Dedifferentiated amniotic fluid mesenchymal stem cell (primary cell): ENCODE measurements around the gene ARHGAP12.
"Not testable (repeated sequence)": the region's sequence is repeated elsewhere in the genome, so short reads cannot be mapped to it uniquely, and the experiment has no call there.

Experiments
- DNase-seq: peaks from one replicate; pipeline ENCODE4 v3.0.0-alpha.2; 2016; ENCODE audit errors: extremely low spot score

The ARHGAP12 gene

GRCh38 chr10:31768935-31769334 lies 159.7 kb downstream of the ARHGAP12 start:
- DNase-seq, result not testable (repeated sequence)

GRCh38 chr10:31768467-31768866 lies 160.2 kb downstream of the ARHGAP12 start:
- peak; percentile 86 for DNase-seq

- DNase-seq, result peak; percentile 61
Measured at GRCh38 chr10:31765541-31765940, 163.1 kb downstream of the ARHGAP12 start.

GRCh38 chr10:31762316-31762715 lies 166.3 kb downstream of the ARHGAP12 start:
- no peak for DNase-seq

GRCh38 chr10:31761156-31761555 lies 167.5 kb downstream of the ARHGAP12 start:
- DNase-seq, result no peak

- no peak for DNase-seq
Measured at GRCh38 chr10:31760674-31761081, 168.0 kb downstream of the ARHGAP12 start.

GRCh38 chr10:31759799-31760626 lies 168.6 kb downstream of the ARHGAP12 start:
- peak; percentile 98 for DNase-seq

- no peak for DNase-seq
Measured at GRCh38 chr10:31759124-31759798, 169.4 kb downstream of the ARHGAP12 start.

GRCh38 chr10:31758495-31758894 lies 170.1 kb downstream of the ARHGAP12 start:
- DNase-seq, result no peak

- no peak for DNase-seq
Measured at GRCh38 chr10:31757831-31758230, 170.8 kb downstream of the ARHGAP12 start.

- DNase-seq, result no peak
Measured at GRCh38 chr10:31757386-31757791, 171.2 kb downstream of the ARHGAP12 start.

- DNase-seq, result no peak
Measured at GRCh38 chr10:31756729-31757110, 171.9 kb downstream of the ARHGAP12 start.

GRCh38 chr10:31756101-31756728 lies 172.4 kb downstream of the ARHGAP12 start:
- DNase-seq, result no peak
